Measurements from ENCODE around the gene TBCEL.
"Not testable (repeated sequence)": the region's sequence is repeated elsewhere in the genome, so short reads cannot be mapped to it uniquely, and the experiment has no call there.

The TBCEL gene

DNA sequence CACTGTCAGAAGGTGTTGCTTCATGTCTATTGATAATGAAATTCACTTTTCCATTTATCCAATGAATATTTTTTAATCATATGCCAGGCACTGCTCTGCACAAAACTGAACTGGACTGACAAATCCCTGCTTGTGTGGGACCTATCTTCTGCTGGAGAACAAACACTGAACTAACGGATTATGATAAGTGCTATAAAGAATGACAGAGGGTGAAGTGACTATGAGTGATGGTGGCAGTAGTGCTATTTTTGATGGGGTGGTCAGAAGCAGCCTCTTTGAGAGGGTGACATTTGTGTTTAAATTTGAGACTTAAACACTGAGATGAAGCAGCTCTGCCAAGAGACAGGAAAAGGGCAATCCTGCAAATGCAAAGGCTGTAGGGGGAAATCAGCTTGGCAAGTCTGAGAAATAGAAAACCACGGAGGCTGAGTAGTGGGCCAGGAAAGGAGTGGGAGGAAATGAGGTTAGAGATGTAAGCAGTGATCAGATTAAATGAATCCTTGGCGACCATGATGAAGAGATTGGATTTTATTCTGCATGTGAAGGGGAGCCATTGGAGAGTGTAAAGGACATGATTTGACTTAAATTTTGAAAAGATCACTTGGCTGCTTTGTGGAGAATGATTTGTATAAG lies 6.0 kb downstream of the TBCEL start:
- no peak for DNase-seq

DNA sequence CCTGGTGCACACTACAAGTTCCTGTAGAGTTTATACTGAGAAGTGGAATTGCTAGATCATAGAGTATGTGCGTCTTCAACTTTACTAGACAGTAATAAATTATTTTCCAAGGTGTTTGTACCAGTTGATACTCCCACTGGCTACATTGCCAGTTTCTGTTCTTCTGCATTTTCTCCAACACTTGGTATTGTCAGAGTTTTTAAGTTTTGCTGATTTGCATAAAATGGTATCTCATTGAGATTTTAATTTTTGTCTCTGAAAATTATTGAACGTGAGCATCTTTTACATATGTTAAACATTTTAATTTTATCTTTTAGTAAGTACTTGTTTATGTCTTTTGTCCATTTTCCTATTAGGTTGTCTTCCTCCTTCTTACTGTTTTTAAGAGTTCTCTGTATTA lies 7.3 kb downstream of the TBCEL start:
- no peak for DNase-seq

DNA sequence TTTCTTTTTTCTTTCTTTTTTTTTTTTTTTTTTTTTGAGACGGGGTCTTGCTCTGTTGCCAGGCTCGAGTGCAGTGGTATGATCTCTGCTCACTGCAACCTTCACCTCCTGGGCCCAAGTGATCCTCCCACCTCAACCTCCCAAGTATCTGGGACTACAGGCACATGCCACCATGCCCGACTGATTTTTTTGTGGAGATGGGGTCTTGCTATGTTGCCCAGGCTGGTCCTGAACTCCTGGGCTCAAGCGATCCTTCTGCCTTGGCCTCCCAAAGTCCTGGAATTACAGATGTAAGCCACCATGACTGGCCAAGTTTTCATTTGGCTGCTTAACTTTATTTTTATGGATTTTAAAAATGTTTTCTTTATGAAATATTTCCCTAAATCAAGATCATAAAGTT lies 7.7 kb downstream of the TBCEL start:
- DNase-seq = not testable (repeated sequence)

DNA sequence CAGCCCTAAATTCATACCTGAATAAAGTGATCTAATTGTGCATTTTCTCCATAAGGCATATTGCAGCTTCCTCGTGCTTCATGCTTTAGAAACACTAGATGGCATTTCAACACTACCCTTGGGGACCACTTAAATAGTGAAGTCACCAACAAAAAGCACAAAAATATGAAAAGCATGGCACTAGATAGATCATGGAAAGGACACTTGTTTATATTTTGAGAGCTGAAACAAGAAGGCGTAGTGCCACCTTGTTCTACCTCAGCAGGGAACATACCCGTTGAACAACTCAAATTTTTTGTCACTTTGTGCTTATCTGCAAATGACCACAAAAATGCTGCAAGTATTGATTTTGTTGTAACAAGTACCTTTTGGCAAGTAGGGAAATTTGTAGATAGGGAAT lies 8.6 kb downstream of the TBCEL start:
- no peak for DNase-seq

DNA sequence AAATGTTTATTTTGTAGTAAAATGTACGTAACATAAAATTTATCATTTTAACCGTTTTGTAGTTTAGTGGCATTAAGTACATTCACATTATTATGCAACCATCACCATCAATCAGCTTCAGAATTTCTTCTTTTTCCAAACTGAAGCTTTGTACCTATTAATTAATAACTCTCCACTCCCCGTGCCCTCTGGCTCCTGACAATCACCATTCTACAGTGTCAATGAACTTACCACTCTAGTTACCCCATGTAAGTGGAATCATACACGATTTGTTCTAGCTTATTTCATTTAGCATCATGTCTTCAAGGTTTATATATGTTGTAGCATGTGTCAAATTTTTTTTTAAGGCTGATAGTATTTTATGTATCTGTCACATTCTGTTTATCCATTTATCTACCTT lies 9.7 kb downstream of the TBCEL start:
- DNase-seq = no peak

DNA sequence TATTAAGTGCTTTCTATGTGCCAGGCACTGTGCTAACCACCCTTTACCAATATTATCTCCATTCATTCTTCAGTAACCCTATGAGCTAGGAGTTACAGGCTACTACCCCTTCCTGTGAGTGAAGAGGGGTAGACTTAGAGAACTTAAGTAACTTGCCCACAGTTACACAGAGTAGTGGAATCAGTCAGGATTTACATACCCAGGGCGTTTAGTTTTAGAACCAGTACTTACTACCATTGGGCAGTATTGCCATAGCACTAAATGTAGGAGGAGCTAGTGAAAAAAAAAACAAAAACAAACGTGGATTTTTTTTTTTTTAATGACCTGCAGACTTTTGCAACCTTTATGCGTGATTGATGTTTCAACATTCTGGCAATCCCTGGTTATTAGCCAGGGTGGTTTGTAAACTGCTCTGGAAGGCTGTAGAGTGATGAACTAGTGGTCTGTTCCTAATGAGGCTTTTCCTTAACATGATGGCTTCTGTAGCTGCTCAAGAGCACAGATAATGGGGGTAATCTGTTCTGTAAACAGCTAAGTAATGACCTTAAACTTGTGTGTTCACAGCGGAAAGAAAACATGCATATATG lies 11.4 kb downstream of the TBCEL start:
- no peak for DNase-seq

DNA sequence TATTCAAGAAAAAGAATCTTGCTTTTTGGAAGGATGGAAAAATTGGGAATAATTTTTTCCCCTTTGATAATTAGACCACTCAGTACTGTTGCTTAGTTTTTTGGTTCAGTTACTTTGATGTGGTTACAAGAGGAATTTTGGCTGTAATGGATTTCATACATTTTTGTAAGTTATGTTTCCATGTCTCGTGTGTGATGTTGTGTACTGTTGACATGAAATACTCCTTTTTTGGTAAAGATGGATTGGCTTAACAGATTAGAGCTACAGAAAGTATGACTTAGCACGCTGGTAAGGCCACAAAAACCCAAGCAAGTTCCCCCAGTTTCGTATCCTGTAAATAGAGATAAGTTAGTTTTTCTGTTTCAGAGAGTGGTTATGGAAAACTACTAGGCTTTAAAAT lies 11.9 kb downstream of the TBCEL start:
- no peak for DNase-seq

DNA sequence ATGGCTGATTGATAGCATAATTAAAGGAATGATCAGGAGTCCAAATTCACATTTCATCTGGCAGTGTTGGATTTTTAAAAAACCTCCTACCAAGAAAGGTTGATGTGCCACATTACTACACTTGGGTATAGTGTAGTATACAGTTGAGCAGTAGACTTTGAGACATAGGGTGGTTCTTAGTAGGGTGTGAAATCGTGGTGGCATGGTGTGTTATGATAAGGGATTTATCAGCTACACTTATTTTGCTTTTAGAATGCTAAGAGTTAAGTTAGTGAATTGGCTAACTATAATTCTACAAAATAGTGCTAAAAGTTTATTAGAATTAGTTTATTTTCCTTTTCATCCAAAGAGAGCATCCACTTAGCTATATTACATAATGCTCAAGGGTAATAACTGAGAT lies 13.1 kb downstream of the TBCEL start:
- no peak for DNase-seq

DNA sequence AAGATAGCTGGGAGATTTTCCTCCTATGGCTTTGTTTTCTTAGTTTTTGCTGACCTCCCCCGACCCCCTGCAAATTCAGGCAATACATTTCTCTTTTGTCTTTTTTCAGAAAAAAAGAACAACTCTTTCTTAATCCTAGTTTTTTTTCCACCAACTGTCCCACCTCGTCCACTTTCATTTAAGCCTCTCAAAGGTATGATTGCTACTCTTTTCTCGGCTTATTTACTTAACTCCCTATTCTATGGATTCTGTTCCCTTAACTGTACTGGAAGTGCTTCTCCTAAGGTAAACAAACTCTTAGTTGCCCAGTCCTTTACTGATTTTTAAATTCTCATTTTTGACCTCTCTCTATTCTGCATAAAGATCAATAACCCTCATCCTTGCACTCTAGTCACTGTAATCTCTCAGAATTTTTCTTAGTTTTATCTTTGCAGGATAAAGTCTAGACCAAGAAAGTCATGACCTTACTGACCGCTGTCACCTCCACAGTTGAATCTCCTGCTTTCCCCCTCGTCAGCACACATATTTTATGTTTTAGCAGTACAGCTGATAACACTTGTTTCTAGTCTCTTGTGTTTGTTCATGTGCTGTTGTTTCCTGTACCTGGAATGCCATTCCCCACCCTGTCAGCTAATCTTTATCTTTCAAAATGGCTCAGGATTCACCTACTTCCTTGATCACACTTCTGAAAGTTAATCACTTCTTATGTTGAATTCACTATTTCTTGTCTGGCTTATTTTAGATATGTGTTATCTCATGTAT lies 14.9 kb downstream of the TBCEL start:
- DNase-seq = no peak

DNA sequence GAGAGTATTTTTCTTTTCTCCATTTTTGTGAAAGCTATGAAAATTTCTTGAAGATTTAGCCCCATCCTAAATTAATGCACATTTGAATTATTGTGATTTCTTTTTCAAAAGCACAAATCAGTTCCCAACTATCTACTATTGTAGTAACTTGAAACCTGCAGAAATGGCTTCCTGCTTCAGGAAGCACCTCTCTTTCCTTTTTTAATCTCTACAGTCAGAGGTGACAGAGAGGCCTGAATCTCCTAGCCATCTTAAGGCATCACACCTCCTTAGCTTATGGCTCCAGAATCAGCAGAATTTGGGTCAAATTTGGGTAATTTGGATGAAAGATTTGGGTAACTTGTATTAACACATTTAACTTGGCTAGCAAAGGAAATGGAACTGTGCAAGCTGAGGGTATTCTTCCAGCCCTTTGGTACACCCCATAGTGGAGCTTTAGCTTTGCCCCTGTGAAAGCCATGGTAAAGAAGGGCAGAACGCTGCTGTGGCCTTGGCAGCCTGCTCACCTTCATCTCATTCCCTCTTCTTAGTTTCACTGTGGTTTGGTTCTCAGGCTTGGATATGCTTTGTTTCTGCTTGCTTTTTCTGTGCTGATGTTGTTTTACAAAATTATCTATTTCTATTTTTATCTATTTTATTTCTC lies 16.2 kb downstream of the TBCEL start:
- DNase-seq = no peak

DNA sequence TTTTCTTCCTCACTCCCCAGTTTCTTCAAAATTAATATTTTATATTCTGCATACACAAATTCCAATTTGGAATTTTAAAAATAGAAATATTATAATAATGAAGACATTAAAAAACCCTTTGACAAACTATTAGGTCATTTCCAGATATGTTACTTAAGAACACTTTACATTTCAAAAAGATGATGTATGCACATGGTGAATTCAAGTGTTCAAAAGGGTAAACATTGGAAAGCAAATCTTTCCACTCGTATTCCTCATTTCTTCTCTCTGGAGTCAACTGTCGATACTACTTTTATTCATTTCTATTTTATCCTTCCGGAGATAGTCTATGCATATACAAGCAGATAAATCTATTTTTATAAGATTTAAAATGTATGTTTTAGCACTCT lies 16.7 kb downstream of the TBCEL start:
- no peak for DNase-seq

DNA sequence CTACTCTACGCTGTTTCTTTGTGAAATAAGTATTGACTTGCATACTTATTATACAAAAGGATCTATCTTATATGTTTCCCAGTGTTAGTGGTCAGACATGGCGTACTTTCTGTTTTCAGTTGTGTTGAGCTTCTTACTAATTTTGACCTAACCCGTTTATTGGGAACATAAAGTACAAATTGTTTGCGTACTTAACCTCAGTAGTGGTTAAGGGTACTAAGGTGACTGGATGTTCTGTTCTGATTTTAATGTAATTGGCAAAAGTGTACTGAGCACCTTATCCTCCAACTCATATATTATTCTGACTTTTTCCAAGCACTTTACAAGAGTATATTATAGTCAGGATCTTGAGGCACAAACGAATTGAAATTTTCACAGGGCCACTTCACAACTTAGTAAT lies 17.2 kb downstream of the TBCEL start:
- DNase-seq = no peak

DNA sequence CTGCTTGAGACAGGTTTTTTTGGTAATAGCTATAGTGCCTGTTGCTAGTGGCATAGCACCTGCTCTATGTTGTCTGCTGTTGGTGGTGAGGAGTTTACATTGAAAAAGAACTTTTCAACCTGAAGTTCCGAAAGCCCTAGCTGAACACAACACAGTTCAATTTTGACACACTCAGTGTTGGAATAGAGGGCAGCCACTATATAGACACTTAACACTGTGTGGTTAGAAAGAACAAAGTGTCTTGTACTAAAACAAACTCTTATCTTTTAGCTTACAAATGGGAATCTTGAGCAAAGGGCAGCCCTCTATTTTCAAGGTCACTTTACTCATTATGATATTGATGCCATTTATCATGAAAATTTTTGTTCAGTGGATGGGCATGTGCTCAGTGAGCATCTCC lies 18.4 kb downstream of the TBCEL start:
- no peak for DNase-seq

DNA sequence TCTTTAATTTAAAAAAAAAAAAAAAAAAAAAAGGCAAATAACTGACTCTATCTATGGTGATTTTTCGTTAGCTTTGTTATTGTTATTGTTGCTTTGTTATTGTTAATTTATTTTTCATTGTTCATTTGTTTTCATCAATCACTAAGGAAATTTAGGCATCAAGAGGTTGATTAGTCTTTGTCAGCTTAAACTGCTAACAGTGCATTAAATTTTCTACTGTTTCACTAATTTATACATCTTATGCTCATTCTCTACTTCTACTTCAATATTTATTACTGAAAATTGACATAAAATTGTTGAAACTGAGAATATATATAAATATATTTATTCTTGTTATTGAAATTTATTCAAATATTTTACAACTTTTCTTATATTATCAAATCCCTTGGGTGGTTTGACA lies 24.0 kb downstream of the TBCEL start:
- no peak for DNase-seq

DNA sequence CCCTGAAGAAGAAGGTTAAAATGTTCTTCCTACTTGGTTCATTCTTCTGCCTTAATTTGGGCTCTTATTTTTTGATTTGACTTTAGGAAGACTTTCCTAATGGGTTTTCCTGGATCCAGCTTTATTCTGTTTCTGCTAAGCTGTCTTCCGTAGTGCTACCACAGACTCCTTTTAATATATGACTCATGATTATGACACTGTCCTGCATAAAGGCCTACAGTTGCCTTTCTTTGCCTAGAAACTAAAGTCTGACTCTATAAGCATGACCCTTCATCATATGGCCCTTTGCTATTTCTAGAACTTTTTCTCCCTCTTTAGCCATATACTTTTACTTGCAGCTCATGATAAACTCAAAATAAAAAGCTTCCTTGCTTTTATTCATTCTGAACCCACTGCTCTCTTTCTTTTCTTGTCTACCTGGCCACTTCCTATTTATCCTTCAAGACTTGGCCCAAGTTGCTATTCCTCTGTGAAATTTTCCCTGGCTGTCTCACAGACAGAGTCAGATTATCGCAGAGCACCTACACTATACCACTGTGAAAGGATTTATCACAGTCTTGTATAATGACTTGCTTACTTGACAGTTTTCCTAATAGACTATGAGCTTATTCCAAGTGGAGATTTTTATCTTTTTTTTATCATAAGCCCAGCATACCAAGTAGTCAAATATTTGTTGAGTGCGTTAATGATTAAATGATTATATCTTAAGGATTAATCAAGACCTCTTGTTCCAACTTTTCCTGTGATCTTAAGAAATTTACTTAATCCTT lies 24.7 kb downstream of the TBCEL start:
- no peak for DNase-seq

DNA sequence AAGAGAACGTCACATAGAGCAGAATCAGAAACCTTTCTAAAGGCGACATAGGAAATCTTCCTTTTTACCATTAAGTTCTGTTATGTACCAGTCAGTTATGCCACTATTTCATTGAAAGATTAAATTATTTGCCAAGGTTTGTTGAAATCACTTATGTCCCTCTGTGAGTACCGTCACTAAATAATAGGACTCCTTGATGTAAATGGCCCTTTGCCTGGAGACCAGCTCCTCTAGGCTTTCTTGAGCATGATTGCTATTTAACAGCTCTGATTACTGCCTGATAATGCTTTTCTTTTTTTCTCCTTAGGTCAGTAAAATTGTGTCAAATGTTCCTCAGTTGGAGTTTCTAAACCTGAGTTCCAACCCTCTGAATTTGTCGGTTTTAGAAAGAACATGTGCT lies 29.3 kb downstream of the TBCEL start:
- DNase-seq = no peak

DNA sequence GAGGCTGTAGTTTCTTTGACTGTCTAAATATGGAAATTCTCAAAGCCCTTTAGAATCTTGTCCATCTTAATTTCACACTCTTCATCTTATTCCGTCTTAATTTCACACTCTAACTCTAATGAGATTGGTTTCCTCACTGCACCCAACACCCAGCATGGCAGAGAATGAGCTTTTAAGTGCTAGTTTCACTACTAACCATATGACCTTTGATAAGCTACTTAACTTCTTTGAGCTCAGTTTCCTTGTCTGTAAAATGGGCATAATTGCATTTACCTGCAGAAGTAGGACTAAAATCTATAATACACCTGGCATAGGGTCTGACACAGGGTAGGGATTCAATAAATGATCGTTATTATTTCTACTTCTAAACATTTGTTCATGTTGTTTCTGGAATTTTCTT lies 30.4 kb downstream of the TBCEL start:
- DNase-seq = no peak

DNA sequence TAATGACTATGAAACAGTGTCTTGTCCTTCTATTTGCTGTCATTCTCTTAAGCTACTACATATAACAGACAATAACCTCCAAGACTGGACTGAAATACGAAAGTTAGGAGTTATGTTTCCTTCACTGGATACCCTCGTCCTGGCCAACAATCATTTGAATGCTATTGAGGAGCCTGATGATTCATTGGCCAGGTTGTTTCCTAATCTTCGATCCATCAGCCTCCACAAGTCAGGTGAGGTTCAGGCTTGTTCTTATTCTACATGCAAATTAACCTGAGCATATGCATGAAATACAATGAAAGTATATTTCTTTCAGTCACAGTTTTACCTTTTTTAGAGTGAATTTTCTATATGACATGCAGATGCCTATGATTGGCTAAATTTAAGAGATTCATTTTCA lies 31.2 kb downstream of the TBCEL start:
- DNase-seq = no peak

DNA sequence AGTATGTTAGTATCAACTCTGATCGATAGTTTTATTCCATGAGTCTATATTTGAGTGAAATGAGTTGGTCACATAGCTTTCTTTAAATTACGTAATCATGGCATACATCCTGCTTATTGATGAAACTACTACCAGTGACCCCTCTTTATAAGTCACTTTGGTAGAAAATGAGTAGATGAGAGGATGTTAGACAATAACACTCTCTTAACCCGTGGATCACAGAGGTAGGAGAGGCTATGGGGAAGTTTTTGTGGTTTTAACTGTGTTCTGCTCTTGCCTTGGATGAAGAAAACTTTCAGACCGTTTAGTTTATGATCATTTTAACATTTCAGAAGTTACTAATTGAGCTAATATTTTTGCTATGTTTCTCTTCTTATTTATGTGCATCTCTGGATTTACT lies 34.0 kb downstream of the TBCEL start:
- no peak for DNase-seq

DNA sequence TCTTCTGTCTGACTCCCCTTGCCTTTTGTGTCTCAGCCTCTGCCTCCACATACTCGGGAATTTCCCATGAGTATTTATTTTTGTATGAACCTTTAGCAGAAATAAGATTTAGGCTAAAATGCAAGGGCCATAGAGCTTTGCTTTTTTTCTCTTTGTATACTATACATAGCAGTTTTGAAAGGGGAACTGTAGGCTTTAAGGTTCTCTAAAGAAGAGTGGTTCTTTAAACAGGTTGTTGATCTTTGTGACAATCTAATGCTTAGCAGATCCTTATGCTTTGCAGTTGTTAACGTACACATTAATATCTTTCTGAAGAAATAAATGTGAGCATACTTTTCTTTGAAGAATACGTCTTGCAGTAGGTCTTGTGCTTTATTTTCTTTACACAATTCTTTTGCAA lies 35.0 kb downstream of the TBCEL start:
- no peak for DNase-seq

DNA sequence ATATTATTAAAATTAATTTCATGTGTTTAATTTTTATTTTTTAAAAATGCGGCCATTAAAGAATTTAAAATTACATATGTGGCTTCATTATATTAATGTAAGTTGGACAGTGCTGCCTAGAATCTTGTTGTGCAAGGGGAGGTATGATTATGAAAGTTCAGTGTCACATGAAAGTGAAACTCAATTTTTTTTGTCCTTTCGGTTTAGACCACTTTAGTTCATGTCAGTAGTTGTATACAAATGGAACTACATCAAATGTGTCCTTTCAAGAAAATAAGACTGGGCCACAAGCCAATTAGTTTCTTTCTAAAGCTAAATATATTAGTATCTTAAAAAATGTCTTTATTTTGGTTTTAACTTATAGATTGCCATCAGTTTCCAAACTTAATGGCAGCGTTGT lies 35.7 kb downstream of the TBCEL start:
- no peak for DNase-seq

DNA sequence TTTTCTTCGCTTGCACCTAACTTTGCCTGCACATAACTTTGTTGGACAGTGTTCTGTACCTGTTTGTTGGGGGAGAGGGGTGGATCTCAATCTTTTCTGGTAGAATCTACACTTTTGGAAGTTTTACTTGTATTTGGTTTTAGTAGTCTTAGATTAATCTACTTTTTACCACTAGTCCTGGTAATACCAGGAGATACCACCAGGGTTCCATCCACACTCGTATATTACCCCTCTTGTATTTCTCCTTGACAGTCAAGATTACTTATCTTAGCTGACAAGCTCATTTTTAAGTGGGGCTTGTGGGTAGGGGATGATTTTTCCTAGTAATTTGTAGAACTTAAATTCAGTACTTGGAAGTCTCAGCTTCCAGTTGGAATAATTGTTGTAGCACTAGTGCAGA lies 39.8 kb downstream of the TBCEL start:
- no peak for DNase-seq

DNA sequence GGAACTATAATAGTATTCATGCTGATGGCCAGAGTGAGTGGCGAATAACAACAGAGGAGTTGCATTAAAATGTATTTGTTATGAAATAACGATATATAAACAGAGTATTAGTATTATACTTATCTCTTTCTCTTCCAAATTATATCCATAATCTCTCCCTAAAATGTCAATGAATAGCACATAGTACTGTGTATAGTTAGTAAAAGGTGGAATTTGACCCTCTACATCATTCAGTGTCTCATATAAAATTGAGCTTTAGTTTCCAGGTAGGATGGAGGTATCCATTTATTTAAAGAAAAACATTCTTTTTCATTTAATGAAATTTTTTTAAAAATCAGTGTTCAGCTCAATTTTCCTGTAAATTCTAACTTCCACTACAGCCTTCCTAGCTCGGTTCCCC lies 42.7 kb downstream of the TBCEL start:
- no peak for DNase-seq
